ENCODE measurements around the gene TNFRSF1A.
"Not testable (repeated sequence)": the region's sequence is repeated elsewhere in the genome, so short reads cannot be mapped to it uniquely, and the experiment has no call there.

Gene TNFRSF1A

DNA sequence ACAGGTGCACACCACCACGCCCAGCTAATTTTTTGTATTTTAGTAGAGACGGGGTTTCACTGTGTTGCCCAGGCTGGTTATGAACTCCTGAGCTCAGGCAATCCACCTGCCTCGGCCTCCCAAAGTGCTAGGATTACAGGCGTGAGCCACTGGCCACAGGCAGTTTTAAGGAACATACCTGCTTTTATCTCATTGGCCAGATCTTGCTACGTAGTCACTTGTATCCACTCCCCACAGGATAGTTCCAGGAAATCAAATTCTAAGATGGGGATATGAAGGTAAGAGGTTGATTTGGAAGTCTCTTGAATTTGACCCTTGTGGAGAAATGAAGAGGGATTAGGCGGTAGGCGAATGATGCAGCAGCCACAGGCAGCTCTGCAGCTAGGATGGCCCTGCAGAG lies 40.2 kb downstream of the TNFRSF1A start:
- Histone ChIP-seq H3K27me3 (ENCODE audit: control insufficient read depth, insufficient read depth, low read length) (no peaks in the 10 kb centered on the region), H3K4me1 (ENCODE audit: control insufficient read depth, insufficient read depth, low read length) (no peaks in the 10 kb centered on the region), H3K9me3 (ENCODE audit: control insufficient read depth, insufficient read depth, low read length) (no peaks in the 10 kb centered on the region), H3K4me3 (ENCODE audit: low read length) (no peak overlapping the region), H3K27ac (ENCODE audit: low read length) (no peak overlapping the region), H3K36me3 (ENCODE audit: control insufficient read depth, insufficient read depth, low read length) (no peaks in the 10 kb centered on the region)
- WGBS (ENCODE audit: insufficient coverage, insufficient read length) = no CpG with 5 or more reads among the region's 7 CpGs
- no peak for DNase-seq (ENCODE audit: low read depth, low spot score)

DNA sequence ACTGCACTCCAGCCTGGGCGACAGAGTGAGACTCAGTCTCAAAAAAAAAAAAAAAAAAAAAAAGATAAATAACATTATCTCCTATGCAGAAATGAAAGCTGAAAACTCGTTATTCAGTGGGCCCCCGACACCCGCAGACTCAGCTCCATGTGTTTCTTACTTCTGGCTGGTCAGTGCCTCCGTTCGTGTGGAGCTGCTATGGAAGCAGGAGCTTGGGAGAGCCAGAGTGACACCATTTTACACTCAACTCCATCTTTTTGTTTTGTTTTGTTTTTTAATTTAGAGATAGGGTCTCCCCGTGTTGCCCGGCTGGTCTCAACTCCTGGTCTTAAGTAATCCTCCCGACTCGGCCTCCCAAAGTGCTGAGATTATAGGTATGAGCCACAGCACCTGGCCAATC lies 44.7 kb downstream of the TNFRSF1A start:
- Histone ChIP-seq H3K27ac (ENCODE audit: low read length) (no peak overlapping the region), H3K4me1 (ENCODE audit: control insufficient read depth, insufficient read depth, low read length) (no peaks in the 10 kb centered on the region), H3K36me3 (ENCODE audit: control insufficient read depth, insufficient read depth, low read length) (no peaks in the 10 kb centered on the region), H3K27me3 (ENCODE audit: control insufficient read depth, insufficient read depth, low read length) (no peaks in the 10 kb centered on the region), H3K9me3 (ENCODE audit: control insufficient read depth, insufficient read depth, low read length) (no peaks in the 10 kb centered on the region), H3K4me3 (ENCODE audit: low read length) (no peak overlapping the region)
- WGBS (ENCODE audit: insufficient coverage, insufficient read length) = no CpG with 5 or more reads among the region's 10 CpGs
- no peak for DNase-seq (ENCODE audit: low read depth, low spot score)

DNA sequence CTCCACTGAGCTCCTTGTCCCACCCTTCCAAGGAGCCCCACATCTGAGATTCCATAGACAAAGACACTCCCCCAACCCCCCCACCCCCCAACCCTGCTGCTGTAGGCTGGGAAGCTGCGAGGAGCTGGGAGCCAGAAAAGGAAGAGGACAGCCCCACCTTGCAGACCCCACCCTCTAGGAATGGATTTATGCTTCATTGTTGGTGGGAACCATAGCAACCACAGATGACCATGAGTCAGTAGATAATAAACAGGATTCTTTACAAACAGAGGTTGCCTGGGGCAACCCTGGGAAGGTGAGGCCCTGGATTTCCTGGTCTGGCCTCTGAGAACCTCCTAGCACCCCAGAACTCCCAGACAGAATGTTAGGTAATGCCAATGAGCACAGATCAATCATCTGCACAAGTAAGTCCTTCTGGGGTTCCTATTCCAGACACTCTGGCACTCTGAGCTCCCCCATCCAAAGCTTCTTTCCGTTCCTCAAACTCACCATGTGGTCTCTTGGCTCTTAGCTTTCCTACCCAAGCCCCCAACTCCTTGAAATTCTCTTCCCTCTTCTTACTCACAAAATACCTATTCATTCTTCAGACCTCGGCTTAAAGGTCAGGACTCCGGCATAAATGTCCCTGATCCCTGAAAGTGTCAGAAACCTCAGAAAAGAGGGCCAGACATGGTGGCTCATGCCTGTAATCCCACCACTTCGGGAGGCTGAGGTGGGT lies 46.6 kb downstream of the TNFRSF1A start:
- no peak overlapping the region for H3K4me3 ChIP-seq (ENCODE audit: low read length)
- H3K36me3 ChIP-seq (ENCODE audit: control insufficient read depth, insufficient read depth, low read length) = no peaks in the 10 kb centered on the region
- WGBS (ENCODE audit: insufficient coverage, insufficient read length) = no CpG with 5 or more reads among the region's 5 CpGs
- H3K27ac ChIP-seq (ENCODE audit: low read length) = no peak overlapping the region
- no peak for DNase-seq (ENCODE audit: low read depth, low spot score)
- H3K27me3 ChIP-seq (ENCODE audit: control insufficient read depth, insufficient read depth, low read length) = no peaks in the 10 kb centered on the region
- no peaks in the 10 kb centered on the region for H3K9me3 ChIP-seq (ENCODE audit: control insufficient read depth, insufficient read depth, low read length)
- no peaks in the 10 kb centered on the region for H3K4me1 ChIP-seq (ENCODE audit: control insufficient read depth, insufficient read depth, low read length)

DNA sequence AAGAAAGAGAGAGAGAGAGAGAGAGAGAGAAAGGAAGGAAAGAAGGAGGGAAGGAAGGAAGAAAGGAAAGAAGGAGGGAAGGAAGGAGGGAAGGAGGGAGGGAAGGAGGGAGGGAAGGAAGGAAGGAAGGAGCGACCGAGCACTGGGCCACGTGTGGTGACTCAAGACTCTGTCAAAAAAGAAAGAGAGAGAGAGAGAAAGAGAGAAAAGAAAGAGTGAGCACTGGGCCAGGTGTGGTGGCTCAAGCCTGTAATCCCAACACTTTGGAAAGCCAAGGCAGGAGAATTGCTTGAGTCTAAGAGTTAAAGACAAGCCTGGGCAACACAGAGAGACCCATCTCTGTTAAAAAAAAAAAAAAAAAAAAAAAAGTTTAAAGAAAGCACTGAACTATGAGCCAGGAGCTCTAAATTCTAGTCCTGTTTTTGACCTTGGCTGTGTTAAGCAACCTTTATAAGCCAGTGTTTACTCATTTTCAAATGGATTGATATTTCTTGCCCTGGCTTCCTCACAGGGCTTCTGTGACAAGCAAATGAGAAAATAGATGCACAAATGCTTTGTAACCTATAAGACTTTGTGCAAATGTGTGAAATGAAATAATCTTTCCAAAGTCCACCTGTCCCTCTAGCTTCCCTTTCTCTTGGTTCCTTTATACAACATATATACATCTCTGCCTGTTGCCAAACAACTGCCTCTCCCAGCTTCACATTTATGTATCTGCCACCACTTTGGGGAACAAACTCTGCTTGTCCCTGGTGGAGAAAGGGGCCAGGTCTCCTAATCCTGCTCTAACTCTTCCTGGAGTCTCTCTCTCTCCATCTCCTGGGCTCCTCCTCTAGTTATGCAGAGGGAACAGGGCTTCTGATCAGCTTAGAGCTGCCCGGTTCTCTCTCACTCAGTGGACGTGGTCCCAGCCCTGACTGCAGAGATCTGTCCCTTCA lies 47.5 kb downstream of the TNFRSF1A start:
- no CpG with 5 or more reads among the region's 5 CpGs for WGBS (ENCODE audit: insufficient coverage, insufficient read length)
- DNase-seq (ENCODE audit: low read depth, low spot score) = no peak
- Histone ChIP-seq H3K27me3 (ENCODE audit: control insufficient read depth, insufficient read depth, low read length) (no peaks in the 10 kb centered on the region), H3K9me3 (ENCODE audit: control insufficient read depth, insufficient read depth, low read length) (no peaks in the 10 kb centered on the region), H3K27ac (ENCODE audit: low read length) (no peak overlapping the region), H3K4me1 (ENCODE audit: control insufficient read depth, insufficient read depth, low read length) (no peaks in the 10 kb centered on the region), H3K4me3 (ENCODE audit: low read length) (no peak overlapping the region), H3K36me3 (ENCODE audit: control insufficient read depth, insufficient read depth, low read length) (no peaks in the 10 kb centered on the region)

DNA sequence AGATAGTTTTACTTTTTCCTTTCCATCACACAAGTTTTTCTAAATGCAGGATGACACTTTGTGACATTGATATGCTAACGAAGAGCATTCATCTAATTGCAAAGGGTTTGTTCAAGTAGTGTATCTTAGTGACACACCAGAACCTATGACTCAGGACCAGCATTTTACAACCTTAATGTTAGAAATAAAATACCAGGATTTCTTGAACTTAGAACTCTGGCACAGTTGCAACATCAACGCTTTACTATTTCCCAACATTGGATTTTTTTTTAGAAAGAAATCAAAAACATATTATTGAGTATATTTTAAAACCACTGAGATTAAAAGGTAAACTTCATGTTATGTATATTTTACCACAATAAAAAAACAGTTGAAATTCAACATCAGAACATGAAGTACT lies 49.3 kb downstream of the TNFRSF1A start:
- H3K4me1 ChIP-seq (ENCODE audit: control insufficient read depth, insufficient read depth, low read length) = no peaks in the 10 kb centered on the region
- H3K36me3 ChIP-seq (ENCODE audit: control insufficient read depth, insufficient read depth, low read length) = no peaks in the 10 kb centered on the region
- no peaks in the 10 kb centered on the region for H3K9me3 ChIP-seq (ENCODE audit: control insufficient read depth, insufficient read depth, low read length)
- no peak for DNase-seq (ENCODE audit: low read depth, low spot score)
- no peak overlapping the region for H3K4me3 ChIP-seq (ENCODE audit: low read length)
- no peaks in the 10 kb centered on the region for H3K27me3 ChIP-seq (ENCODE audit: control insufficient read depth, insufficient read depth, low read length)
- WGBS (ENCODE audit: insufficient coverage, insufficient read length) = no CpG with 5 or more reads among the region's 2 CpGs
- H3K27ac ChIP-seq (ENCODE audit: low read length) = no peak overlapping the region

DNA sequence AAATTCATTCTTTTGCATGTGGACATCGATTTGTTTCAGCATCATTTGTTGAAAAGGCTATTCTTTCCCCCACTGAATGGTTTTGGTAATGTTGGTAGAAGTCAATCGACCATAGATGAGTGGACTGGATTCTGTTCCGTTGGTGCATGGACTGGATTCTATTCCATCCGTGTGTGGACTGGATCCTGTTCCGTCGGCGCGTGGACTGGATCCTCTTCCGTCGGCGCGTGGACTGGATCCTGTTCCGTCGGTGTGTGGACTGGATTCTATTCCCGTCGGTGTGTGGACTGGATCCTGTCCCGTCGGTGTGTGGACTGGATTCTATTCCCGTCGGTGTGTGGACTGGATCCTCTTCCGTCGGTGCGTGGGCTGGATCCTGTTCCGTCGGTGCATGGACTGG lies 52.0 kb downstream of the TNFRSF1A start:
- not testable (repeated sequence) for DNase-seq (ENCODE audit: low read depth, low spot score); H3K27me3 ChIP-seq (ENCODE audit: control insufficient read depth, insufficient read depth, low read length); H3K4me3 ChIP-seq (ENCODE audit: low read length); H3K27ac ChIP-seq (ENCODE audit: low read length); H3K36me3 ChIP-seq (ENCODE audit: control insufficient read depth, insufficient read depth, low read length); H3K4me1 ChIP-seq (ENCODE audit: control insufficient read depth, insufficient read depth, low read length); H3K9me3 ChIP-seq (ENCODE audit: control insufficient read depth, insufficient read depth, low read length)
- 100% methylated on average over 1 of the region's 25 CpGs for WGBS (ENCODE audit: insufficient coverage, insufficient read length)

DNA sequence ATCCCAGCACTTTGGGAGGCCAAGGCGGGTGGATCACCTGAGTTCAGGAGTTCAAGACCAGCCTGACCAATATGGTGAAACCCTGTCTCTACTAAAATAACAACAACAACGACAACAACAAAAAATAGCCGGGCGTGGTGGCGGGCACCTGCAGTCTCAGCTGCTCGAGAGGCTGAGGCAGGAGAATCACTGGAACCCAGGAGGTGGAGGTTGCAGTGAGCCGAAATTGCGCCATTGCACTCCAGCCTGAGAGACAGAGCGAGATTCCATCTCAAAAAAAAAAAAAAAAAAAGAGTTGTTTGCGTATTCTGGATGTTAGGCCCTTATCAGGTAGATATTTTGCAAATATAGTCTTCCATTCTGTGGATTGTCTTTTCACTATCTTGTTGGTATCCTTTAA lies 52.8 kb downstream of the TNFRSF1A start:
- H3K36me3 ChIP-seq (ENCODE audit: control insufficient read depth, insufficient read depth, low read length) = not testable (repeated sequence)
- WGBS (ENCODE audit: insufficient coverage, insufficient read length) = no CpG with 5 or more reads among the region's 10 CpGs

DNA sequence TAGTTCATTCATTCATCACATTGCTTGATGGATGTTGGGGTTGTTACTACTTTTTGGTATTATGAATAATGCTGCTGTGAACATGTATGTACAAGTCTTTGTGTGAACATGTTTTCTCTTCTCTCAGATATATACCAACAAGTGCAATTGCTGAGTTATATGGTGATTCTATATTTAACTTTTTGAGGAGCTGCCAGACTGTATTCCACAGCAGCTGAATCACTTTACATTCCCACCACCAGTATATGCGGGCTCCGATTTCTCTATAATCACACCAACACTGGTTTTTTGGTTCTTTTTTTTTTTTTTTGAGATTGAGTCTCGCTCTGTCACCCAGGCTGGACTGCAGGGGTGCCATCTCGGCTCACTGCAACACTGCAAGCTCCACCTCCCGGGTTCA lies 53.6 kb downstream of the TNFRSF1A start:
- no peak for DNase-seq (ENCODE audit: low read depth, low spot score)

More for the DNA sequence above, 52.8 kb downstream of the TNFRSF1A start:
- not testable (repeated sequence) for H3K27me3 ChIP-seq (ENCODE audit: control insufficient read depth, insufficient read depth, low read length); H3K9me3 ChIP-seq (ENCODE audit: control insufficient read depth, insufficient read depth, low read length); H3K4me3 ChIP-seq (ENCODE audit: low read length); H3K4me1 ChIP-seq (ENCODE audit: control insufficient read depth, insufficient read depth, low read length); H3K27ac ChIP-seq (ENCODE audit: low read length); DNase-seq (ENCODE audit: low read depth, low spot score)

DNA sequence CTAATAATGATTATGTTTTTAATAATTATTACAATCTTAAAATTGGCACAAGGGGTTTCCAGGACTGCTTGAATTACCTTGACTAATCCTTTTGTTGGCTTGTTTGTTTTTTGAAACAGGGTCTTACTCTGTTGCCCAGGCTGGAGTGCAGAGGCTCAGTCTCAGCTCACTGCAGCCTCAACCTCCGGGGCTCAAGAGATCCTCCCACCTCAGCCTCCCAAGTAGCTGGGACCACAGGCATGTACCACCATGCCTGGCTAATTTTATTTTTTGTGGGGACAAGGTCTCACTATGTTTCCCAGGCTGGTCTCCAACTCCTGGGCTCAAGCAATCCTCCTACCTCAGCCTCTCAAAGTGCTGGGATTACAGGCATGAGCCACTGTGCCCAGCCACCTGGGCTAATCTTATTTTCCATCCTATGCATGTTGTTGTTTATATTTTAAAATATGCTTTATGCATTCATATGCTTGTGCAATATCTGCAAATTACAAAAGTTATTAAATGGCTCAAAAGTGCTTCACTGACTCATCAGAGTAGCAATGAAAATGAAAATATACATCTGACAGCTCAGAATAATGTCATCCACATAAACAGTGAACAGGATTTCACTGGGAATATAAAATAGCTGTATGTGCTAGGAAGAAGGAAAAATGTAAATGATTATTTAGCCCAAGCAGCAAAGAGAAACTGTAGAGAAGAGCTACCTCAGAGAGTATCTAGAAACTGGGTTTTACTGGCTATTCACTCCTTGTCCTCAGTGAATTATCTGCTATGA lies 56.2 kb downstream of the TNFRSF1A start:
- no peaks in the 10 kb centered on the region for H3K27me3 ChIP-seq (ENCODE audit: control insufficient read depth, insufficient read depth, low read length)
- no peaks in the 10 kb centered on the region for H3K9me3 ChIP-seq (ENCODE audit: control insufficient read depth, insufficient read depth, low read length)
- no peak for DNase-seq (ENCODE audit: low read depth, low spot score)
- no peaks in the 10 kb centered on the region for H3K36me3 ChIP-seq (ENCODE audit: control insufficient read depth, insufficient read depth, low read length)
- no peak overlapping the region for H3K27ac ChIP-seq (ENCODE audit: low read length)
- H3K4me1 ChIP-seq (ENCODE audit: control insufficient read depth, insufficient read depth, low read length) = 0 out of 2 replicates have a peak, but pooled peaks cover 2% of the 10 kb centered on the region
- H3K4me3 ChIP-seq (ENCODE audit: low read length) = no peak overlapping the region
- no CpG with 5 or more reads among the region's 1 CpG for WGBS (ENCODE audit: insufficient coverage, insufficient read length)

More for the DNA sequence above, 53.6 kb downstream of the TNFRSF1A start:
- H3K4me1 ChIP-seq (ENCODE audit: control insufficient read depth, insufficient read depth, low read length) = no peaks in the 10 kb centered on the region
- H3K27ac ChIP-seq (ENCODE audit: low read length) = no peak overlapping the region
- H3K9me3 ChIP-seq (ENCODE audit: control insufficient read depth, insufficient read depth, low read length) = no peaks in the 10 kb centered on the region
- WGBS (ENCODE audit: insufficient coverage, insufficient read length) = no CpG with 5 or more reads among the region's 5 CpGs
- H3K27me3 ChIP-seq (ENCODE audit: control insufficient read depth, insufficient read depth, low read length) = no peaks in the 10 kb centered on the region
- no peaks in the 10 kb centered on the region for H3K36me3 ChIP-seq (ENCODE audit: control insufficient read depth, insufficient read depth, low read length)
- no peak overlapping the region for H3K4me3 ChIP-seq (ENCODE audit: low read length)

DNA sequence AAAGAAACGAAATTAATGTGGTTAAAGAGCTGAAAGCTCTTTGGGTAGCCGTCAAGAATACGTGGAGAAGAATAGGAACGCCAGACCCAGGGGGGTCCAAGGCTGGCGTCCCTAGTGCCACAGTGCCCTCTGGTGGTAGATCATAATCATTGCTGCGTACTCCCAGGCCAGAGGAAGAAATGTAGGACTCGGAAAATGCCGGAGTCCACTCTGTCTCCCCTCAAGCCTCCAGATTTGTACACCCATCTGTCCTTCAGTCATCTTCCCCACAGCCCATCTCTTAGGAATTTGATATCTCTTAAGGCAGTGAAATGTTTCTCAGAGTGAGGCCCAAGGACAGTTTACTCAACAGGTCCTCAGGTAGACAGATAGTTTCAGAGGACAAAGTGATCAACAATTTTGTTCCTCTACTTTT lies 56.8 kb downstream of the TNFRSF1A start:
- H3K27ac ChIP-seq (ENCODE audit: low read length) = no peak overlapping the region
- no peaks in the 10 kb centered on the region for H3K9me3 ChIP-seq (ENCODE audit: control insufficient read depth, insufficient read depth, low read length)
- H3K4me1 ChIP-seq (ENCODE audit: control insufficient read depth, insufficient read depth, low read length) = 0 out of 2 replicates have a peak, but pooled peaks cover 2% of the 10 kb centered on the region
- WGBS (ENCODE audit: insufficient coverage, insufficient read length) = no CpG with 5 or more reads among the region's 8 CpGs
- no peak for DNase-seq (ENCODE audit: low read depth, low spot score)
- H3K4me3 ChIP-seq (ENCODE audit: low read length) = no peak overlapping the region
- no peaks in the 10 kb centered on the region for H3K27me3 ChIP-seq (ENCODE audit: control insufficient read depth, insufficient read depth, low read length)
- H3K36me3 ChIP-seq (ENCODE audit: control insufficient read depth, insufficient read depth, low read length) = no peaks in the 10 kb centered on the region
